Neural cell (in vitro differentiated cells): ENCODE measurements around the gene OXSR1. TPM values are rescaled to one million over a fixed set of nuclear protein-coding genes. Genes with fewer than 3 reads are reported as not detected.
"Not testable (repeated sequence)": the region's sequence is repeated elsewhere in the genome, so short reads cannot be mapped to it uniquely, and the experiment has no call there.

ENCODE experiments used
- H2AFZ ChIP-seq: fragments of 200-600, 300-800 bp; sonication (generic), shearing (Covaris generic); 2 replicates; pipeline ENCODE4 v1.6.0; 2014; ENCODE audit warnings: low read depth, mild to moderate bottlenecking, antibody characterized with exemption, low read length, moderate library complexity
- H3F3A ChIP-seq: fragments of 200-600 bp; shearing (Covaris generic); 2 replicates; pipeline ENCODE4 v1.6.1; 2016; ENCODE audit warnings: mild to moderate bottlenecking, moderate library complexity, mixed read lengths, antibody characterized with exemption, low read length; ENCODE audit not compliant: insufficient read depth, poor library complexity, severe bottlenecking
- H3K27ac ChIP-seq: fragments of 200-600, 300-800 bp; sonication (generic), shearing (Covaris generic); 2 replicates; pipeline ENCODE4 v1.5.1; 2014; ENCODE audit warnings: mild to moderate bottlenecking, low read length, moderate library complexity
- H3K27me3 ChIP-seq: fragments of 300-800, 200-600 bp; sonication (generic), shearing (Covaris generic); 2 replicates; pipeline ENCODE4 v1.6.0; 2014; ENCODE audit warnings: mild to moderate bottlenecking, low read depth, low read length, moderate library complexity; ENCODE audit not compliant: insufficient read depth
- H3K36me3 ChIP-seq: fragments of 300-800, 200-600 bp; sonication (generic), shearing (Covaris generic); 2 replicates; pipeline ENCODE4 v1.5.1; 2014; ENCODE audit warnings: mild to moderate bottlenecking, antibody characterized with exemption, low read length, moderate library complexity; ENCODE audit not compliant: insufficient read depth
- H3K4me2 ChIP-seq: fragments of 300-800, 200-600 bp; sonication (generic), shearing (Covaris generic); 2 replicates; pipeline ENCODE4 v1.6.0; 2014; ENCODE audit warnings: mild to moderate bottlenecking, low read length
- H3K4me3 ChIP-seq: fragments of 300-800, 200-600 bp; sonication (generic), shearing (Covaris generic); 2 replicates; pipeline ENCODE4 v1.5.1; 2014; ENCODE audit warnings: mild to moderate bottlenecking, low read length, moderate library complexity
- H3K79me2 ChIP-seq: fragments of 200-600 bp; shearing (Covaris generic); replicated peaks from 2 replicates; pipeline ENCODE4 v1.6.0; 2014; ENCODE audit warnings: mild to moderate bottlenecking, low read length, moderate library complexity; ENCODE audit not compliant: insufficient read depth
- H3K9ac ChIP-seq: fragments of 300-800, 200-600 bp; sonication (generic), shearing (Covaris generic); 2 replicates; pipeline ENCODE4 v1.6.1; 2016; ENCODE audit warnings: mild to moderate bottlenecking, low read length, mixed read lengths
- H3K9me2 ChIP-seq: fragments of 200-600 bp; shearing (Covaris generic); 2 replicates; pipeline ENCODE4 v1.6.1; 2016; ENCODE audit warnings: mild to moderate bottlenecking, low read length, mixed read lengths; ENCODE audit not compliant: insufficient read depth
- H3K9me3 ChIP-seq: fragments of 200-600, 300-800 bp; sonication (generic), shearing (Covaris generic); 2 replicates; pipeline ENCODE4 v1.6.1; 2016; ENCODE audit warnings: mild to moderate bottlenecking, mixed run types, low read length, moderate library complexity, mixed read lengths
- H4K20me1 ChIP-seq: fragments of 200-600 bp; shearing (Covaris generic); 2 replicates; pipeline ENCODE4 v1.6.1; 2016; ENCODE audit warnings: mild to moderate bottlenecking, mixed run types; ENCODE audit not compliant: insufficient read depth
- EP300 ChIP-seq: fragments of 450-650 bp; conservative IDR thresholded peaks from 2 replicates; pipeline ENCODE4 v1.6.1; 2014; ENCODE audit warnings: antibody characterized with exemption, mild to moderate bottlenecking, moderate library complexity; ENCODE audit not compliant: poor library complexity, severe bottlenecking
- EZH2 ChIP-seq: fragments of 200-600, 300-800 bp; shearing (Covaris generic), sonication (generic); IDR thresholded peaks from 2 replicates; pipeline ENCODE4 v1.6.1; 2014; ENCODE audit warnings: antibody characterized with exemption, low read length, borderline replicate concordance, mild to moderate bottlenecking; ENCODE audit not compliant: insufficient read depth, poor library complexity, severe bottlenecking
- RAD21 ChIP-seq: fragments of 450-650 bp; conservative IDR thresholded peaks from 2 replicates; pipeline ENCODE4 v1.6.1; 2014; ENCODE audit warnings: antibody characterized with exemption, mild to moderate bottlenecking, moderate library complexity
- SMC3 ChIP-seq: fragments of 450-650 bp; conservative IDR thresholded peaks from 2 replicates; pipeline ENCODE4 v1.6.1; 2014; ENCODE audit warnings: antibody characterized with exemption, mild to moderate bottlenecking, moderate library complexity; ENCODE audit not compliant: poor library complexity
- polyA plus RNA-seq: library from polyadenylated mRNA; depleted of rRNA; stranded (reverse); fragments of >200 nt; gene quantifications from 2 replicates; pipeline ENCODE4 v1.2.3, GENCODE V29; 2014
- TF ChIP-seq, protein P1 (sequence below): IDR thresholded peaks from 2 replicates; pipeline ENCODE4 v1.6.1; 2012; ENCODE audit warnings: borderline replicate concordance
- TF ChIP-seq, protein P2 (sequence below): fragments of 450-650 bp; IDR thresholded peaks from 2 replicates; pipeline ENCODE4 v1.5.1; 2014; ENCODE audit warnings: antibody characterized with exemption, mild to moderate bottlenecking, moderate library complexity; ENCODE audit not compliant: poor library complexity, severe bottlenecking

The OXSR1 gene
- polyA plus RNA-seq, 1 donor from 2014 or later = 50.8 TPM

- no peak overlapping the region for H2AFZ ChIP-seq
- H3K79me2 ChIP-seq = peaks cover 7% of the 10 kb centered on the region
- no peak for TF ChIP-seq SMC3
- TF ChIP-seq RAD21 = no peak
- TF ChIP-seq, protein P1, sequence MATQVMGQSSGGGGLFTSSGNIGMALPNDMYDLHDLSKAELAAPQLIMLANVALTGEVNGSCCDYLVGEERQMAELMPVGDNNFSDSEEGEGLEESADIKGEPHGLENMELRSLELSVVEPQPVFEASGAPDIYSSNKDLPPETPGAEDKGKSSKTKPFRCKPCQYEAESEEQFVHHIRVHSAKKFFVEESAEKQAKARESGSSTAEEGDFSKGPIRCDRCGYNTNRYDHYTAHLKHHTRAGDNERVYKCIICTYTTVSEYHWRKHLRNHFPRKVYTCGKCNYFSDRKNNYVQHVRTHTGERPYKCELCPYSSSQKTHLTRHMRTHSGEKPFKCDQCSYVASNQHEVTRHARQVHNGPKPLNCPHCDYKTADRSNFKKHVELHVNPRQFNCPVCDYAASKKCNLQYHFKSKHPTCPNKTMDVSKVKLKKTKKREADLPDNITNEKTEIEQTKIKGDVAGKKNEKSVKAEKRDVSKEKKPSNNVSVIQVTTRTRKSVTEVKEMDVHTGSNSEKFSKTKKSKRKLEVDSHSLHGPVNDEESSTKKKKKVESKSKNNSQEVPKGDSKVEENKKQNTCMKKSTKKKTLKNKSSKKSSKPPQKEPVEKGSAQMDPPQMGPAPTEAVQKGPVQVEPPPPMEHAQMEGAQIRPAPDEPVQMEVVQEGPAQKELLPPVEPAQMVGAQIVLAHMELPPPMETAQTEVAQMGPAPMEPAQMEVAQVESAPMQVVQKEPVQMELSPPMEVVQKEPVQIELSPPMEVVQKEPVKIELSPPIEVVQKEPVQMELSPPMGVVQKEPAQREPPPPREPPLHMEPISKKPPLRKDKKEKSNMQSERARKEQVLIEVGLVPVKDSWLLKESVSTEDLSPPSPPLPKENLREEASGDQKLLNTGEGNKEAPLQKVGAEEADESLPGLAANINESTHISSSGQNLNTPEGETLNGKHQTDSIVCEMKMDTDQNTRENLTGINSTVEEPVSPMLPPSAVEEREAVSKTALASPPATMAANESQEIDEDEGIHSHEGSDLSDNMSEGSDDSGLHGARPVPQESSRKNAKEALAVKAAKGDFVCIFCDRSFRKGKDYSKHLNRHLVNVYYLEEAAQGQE = no peak
- no peak for TF ChIP-seq EZH2
- TF ChIP-seq, protein P2, sequence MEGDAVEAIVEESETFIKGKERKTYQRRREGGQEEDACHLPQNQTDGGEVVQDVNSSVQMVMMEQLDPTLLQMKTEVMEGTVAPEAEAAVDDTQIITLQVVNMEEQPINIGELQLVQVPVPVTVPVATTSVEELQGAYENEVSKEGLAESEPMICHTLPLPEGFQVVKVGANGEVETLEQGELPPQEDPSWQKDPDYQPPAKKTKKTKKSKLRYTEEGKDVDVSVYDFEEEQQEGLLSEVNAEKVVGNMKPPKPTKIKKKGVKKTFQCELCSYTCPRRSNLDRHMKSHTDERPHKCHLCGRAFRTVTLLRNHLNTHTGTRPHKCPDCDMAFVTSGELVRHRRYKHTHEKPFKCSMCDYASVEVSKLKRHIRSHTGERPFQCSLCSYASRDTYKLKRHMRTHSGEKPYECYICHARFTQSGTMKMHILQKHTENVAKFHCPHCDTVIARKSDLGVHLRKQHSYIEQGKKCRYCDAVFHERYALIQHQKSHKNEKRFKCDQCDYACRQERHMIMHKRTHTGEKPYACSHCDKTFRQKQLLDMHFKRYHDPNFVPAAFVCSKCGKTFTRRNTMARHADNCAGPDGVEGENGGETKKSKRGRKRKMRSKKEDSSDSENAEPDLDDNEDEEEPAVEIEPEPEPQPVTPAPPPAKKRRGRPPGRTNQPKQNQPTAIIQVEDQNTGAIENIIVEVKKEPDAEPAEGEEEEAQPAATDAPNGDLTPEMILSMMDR = no peak
- no peak for TF ChIP-seq EP300
- H3K9me3 ChIP-seq = no peaks in the 10 kb centered on the region
- H3K36me3 ChIP-seq = no peaks in the 10 kb centered on the region
- H3K9me2 ChIP-seq = no peaks in the 10 kb centered on the region
- H3K9ac ChIP-seq = no peak overlapping the region
- H4K20me1 ChIP-seq = no peaks in the 10 kb centered on the region
- H3K27me3 ChIP-seq = peaks cover 9% of the 10 kb centered on the region
- H3K27ac ChIP-seq = no peak overlapping the region
- H3F3A ChIP-seq = no peaks in the 10 kb centered on the region
- no peak overlapping the region for H3K4me3 ChIP-seq
- no peak overlapping the region for H3K4me2 ChIP-seq
These were observed 31.6 kb upstream of the OXSR1 start for GRCh38 chr3:38133557-38134405.

GRCh38 chr3:38134517-38135143 lies 30.7 kb upstream of the OXSR1 start:
- not testable (repeated sequence) for H3K9me3 ChIP-seq, H3F3A ChIP-seq, H3K36me3 ChIP-seq, H3K9ac ChIP-seq, H3K4me2 ChIP-seq, H4K20me1 ChIP-seq, H3K79me2 ChIP-seq, H2AFZ ChIP-seq, H3K9me2 ChIP-seq, H3K27ac ChIP-seq
- Histone ChIP-seq H3K27me3 (peaks cover 18% of the 10 kb centered on the region), H3K4me3 (peak overlapping the region; percentile 93)
